Thyroid gland (tissue), 4 donors: ENCODE results near the gene TAB2.

Experiments used
- CTCF ChIP-seq, 6 experiments: fragments of 200-600 bp in 3 of 6; fragments of 450-650 bp in 3 of 6; sonication (generic) in 3 of 6; IDR thresholded peaks; one replicate each; pipeline ENCODE4 v1.5.1; 2016 to 2019; ENCODE audit warnings: antibody characterized with exemption in 6 of 6, mild to moderate bottlenecking in 2 of 6, inconsistent platforms in 1 of 6, moderate library complexity in 1 of 6
- POLR2A ChIP-seq, 2 donors: fragments of 450-650 bp; IDR thresholded peaks; one replicate each; pipeline ENCODE4 v1.6.1; 2017; ENCODE audit warnings: antibody characterized with exemption in 2 of 2, mild to moderate bottlenecking in 2 of 2, moderate library complexity in 1 of 2

DNA sequence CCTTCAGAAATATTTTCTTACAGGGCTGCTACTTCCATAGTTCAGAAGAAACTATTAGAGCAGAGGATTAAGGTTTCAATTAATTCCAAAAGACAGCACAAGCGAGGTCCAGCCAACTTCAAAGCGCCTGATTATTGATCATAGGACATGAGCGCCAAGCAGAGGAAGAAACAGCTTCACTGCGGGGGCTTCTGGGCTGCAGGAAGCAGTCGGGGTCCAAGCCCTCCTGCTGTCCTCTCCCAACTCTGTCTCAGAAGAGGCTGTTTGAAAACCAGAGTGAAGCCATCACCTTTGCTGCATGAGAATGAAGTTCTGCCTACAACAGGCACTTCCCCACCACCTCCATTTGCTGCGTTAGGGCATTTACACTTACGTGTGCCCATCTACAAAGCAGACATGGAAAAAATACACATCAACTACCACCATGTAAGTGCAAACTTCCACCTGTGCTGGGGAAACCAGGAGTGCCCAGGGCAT lies 106.5 kb downstream of the TAB2 start:
- TF ChIP-seq CTCF (IDR thresholded peaks at IDR 0.05) (no peak), POLR2A (IDR thresholded peaks at IDR 0.05) (no peak)
